HL-60/S4 treated with retinoic acid at 250 ng/mL for 4 days and 3 days (cell line): ENCODE data around the gene CDH4.

Source experiments
- in situ Hi-C: fragments of 300-500 bp; cut with MboI; formaldehyde crosslinking; loops from 2 replicates; pipeline ENCODE4 v1.7.0; 2022; ENCODE audit warnings: low sequenced_read_pairs

CDH4 gene

DNA sequence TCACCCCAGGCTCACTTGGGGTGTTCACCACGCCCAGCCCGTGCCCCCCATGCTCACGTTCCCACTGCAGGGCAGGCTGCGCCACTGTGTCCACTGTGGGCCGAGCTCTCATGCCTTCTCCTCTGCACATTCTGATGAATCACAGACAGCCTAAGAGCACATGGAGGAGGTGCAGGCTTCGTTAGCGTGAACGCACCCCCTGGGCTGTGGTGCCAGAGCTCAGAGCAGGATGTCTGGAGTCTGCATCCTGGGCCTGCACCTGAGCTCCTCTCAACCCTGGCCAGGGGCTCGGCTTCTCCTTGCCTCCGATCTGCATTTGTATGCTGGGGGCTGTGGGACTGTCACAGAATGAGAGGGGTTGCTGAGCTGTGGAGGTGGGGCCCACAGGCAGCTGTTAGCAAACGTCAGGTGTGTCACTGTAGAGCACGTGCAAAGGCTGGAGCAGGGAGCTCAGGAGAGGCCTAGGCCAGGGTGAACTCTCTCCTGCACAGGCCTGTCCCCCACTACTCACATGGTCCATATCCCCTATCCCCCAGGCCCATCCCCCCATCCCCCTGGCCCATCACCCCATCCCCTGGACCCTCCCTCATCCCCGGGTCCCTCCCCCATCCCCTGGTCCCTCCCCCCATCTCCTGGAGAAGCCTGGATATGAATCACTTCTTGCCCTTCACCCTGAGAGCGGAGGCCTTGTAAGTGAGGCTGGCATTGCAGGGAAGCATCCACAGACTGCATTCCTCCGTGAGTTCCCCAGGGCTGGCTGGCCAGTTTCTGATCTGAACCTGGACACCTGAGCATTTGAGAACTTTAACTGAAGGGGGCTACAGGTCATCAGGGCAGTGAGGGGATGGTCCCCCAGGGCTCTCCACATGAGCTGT is 504.1 kb downstream of the CDH4 start:
- in situ Hi-C loops, result no loop called here

- in situ Hi-C loops, result no loop called here
Measured at GRCh38 chr20:61756966-61757677, 505.1 kb downstream of the CDH4 start.

DNA sequence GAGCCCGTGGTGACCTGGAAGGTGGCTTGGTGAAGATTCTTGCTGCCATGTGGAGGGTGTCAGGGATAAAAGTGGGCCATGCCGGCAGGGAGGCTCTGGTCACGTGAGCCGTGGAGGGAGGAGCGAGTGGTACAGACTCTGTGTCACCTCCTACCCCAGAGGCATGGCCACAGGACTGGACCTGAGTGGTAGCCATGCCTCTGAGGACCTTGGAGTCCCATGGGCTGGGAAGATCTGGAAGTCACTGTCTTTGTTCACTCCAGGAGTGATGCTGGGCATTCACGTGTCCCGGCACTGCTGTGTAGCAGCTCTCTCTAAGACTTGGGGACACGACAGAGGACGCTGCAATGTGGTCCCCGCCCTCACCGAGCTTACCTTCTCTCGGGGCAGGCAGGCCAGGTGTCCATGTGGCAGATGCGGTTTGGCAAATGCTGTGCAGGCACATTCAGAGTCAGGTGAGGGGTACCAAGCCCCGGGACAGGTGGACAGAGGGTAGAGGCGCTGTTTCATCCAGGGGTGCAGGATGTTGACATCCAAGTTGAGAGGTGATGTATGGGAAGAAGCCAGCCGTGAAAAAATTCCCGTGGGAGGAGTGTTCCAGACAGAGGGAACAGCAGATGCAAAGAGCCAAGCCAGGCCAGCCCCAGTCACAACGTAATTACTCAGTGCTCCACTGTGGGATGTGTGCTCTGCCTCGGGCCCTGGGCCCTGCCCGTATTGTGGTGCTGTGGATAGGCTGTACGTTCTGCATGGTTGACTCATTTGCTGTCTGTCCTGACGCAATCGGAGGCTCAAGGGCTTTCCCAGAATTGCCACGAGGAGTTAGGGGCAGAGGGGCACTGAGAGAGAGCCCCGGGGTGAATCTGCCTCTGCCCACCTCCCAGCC is 505.9 kb downstream of the CDH4 start:
- in situ Hi-C loops, result no loop called here

- in situ Hi-C loops, result no loop called here
Measured at GRCh38 chr20:61758564-61759200, 506.6 kb downstream of the CDH4 start.

DNA sequence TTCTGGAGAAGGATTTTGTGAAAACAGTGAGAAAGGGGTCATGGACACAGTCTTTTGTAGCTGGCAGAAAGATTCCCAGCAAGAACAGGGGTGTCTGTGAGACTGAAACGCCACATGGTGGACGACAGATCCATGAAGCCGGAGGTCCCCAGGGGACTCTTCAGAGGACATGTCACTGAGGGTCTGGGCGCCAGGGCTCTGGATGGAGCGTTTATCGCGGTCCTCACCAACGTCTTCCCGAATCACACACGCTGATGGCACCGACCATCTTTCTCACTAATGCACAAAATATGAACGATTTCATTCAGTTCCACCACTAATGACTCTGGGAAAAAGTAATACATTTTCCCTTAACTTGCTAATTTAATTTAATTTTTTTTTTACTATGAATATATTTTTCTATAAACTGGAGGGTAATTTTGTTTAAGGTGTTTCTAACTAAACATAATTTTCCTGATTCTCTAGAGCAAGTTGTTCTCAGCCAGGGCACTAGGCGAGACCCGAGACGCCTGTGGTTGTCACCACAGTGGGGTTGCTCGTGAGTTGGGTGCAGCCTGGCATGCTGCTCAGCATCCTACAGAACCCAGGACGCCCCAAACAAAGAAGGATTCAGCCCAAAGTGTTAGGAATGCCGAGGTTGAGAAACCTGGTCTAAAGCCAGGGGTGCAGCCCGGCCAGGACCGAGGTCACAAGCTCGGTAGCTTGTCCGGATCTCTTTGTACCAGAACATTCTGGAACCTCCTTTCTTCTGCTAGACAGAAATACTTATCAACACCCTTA is 507.4 kb downstream of the CDH4 start:
- in situ Hi-C loops, result no loop called here

GRCh38 chr20:61760321-61760720 is 508.3 kb downstream of the CDH4 start:
- in situ Hi-C loops, result no loop called here

DNA sequence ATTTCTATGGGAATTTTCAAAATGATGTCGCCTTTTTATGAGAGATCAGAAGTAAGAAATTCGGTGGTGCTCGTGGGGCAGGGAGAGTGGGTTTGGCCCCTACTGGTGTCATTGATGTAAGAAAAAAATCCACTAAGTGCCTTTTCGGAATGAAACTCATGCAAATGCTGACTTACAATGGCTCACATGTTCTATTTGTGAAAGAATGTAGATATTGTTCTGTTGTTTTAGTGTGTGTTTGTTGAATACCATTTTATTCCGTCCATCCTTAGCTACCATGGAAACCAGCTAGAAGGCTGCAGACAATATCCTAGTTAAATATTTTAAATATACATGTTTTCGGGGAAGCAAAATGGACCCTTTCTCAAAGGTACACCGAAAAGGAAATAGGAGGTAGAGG is 508.7 kb downstream of the CDH4 start:
- in situ Hi-C loops, result no loop called here

DNA sequence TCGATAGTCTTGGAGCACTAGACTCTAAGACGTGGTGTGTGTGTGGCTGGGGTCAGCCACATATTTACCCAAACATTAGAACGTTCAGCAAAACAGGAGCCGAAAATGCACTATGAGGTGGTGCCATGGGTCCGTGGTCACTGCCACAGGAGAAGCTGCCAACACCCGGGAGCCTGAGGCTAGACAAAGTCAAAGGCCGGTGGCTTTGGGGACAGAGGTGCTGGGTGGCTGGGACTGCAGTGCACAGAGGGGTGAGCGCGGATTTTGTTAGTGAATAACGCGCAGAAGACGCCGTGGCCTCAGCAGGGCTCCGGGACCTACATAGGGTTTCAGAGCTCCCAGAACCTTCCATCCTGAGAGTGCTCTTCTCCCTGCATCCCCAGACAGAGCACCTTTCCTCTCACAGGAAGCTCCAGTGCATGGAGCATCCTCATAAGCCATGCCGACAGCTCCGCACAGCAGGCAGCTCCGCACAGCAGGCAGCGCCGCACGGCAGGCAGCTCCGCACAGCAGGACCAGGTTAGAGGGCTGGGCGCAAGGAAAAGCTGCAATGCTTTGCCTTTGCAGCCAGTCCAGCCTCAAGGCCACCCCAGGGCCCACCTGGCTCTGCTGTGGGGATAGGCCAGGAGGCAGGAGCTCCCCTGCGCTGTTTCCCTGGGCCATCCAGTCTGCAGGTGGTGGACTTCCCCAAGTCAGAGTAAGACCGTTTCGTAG is 509.5 kb downstream of the CDH4 start:
- in situ Hi-C loops, result no loop called here

GRCh38 chr20:61762167-61762710 is 510.2 kb downstream of the CDH4 start:
- in situ Hi-C loops, result no loop called here

- in situ Hi-C loops, result no loop called here
Measured at GRCh38 chr20:61762886-61763739, 511.1 kb downstream of the CDH4 start.

- in situ Hi-C loops, result no loop called here
Measured at GRCh38 chr20:61763740-61764400, 511.8 kb downstream of the CDH4 start.

DNA sequence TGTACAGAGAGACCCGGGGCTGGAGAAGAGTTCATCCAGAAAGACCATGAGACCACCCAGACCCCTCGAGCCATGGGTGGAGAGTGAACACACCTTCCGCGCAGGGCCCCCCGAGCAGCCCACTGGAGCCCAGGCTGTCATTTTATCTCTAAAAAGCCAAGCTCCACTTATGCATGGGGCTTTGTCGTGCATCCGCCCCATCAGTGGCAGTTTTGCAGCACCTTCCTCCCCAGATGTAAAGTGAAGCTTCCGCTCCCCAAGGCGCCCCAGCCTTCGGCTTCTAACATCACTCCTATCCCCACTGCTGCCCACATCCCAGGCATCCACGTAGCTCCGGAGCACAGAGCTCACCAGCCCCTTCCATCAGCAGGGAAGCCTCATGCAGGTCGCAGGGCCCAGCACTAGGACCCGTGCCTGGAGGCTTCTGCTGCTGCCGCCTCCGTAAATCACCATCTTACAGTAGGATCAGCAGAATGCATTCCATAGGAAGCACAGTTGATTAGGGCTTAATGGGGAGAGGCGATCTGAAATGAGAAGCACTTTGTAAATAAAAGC is 512.5 kb downstream of the CDH4 start:
- in situ Hi-C loops, result no loop called here

DNA sequence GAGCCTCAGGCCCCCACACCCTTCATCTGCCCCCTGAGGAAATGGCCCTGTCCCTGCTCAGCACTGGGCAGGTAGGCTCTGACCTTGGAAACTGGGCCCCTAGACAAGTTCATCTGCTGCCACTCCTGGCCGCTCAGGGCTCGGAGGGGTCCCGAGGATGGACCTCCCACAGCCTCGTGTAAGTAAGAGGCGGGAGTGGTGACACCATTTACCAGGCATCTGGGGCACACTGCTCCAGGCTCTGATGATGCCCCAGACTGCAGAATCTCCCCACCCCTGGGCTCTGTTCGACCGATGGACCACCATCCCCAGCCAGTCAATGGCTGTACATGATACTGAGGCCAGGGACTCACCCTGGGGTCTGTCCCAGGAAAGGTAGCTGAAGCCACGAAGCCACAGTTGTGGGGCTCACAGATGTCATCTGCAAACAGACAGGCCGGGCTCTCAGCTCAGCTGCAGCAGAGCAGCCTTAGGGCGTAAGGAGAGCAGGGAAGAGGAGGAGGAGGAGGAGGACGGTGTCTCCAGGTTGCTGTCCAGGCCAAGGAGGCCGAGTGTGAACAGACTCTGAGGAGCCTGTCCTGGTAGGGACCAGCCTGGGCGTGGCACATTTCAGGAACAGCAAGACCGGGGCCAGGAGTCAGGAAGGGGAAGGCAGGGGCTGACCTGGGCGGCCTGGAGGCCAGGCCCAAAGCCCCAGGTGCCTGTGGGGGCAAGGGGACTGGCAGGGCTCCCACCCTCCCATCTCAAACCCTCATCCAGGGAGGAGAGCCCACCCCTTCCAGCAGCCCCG is 513.2 kb downstream of the CDH4 start:
- in situ Hi-C loops, result no loop called here

GRCh38 chr20:61765871-61766654 is 514.0 kb downstream of the CDH4 start:
- in situ Hi-C loops, result no loop called here

GRCh38 chr20:61766921-61767610 is 515.0 kb downstream of the CDH4 start:
- in situ Hi-C loops, result no loop called here
